HTERT RPE-1 (cell line): Measurements from ENCODE around the gene MRPL48.
"Not testable (repeated sequence)": the region's sequence is repeated elsewhere in the genome, so short reads cannot be mapped to it uniquely, and the experiment has no call there.

ENCODE experiments used
- in situ Hi-C: fragments of 300-500 bp; cut with MboI; formaldehyde crosslinking; loops from 4 replicates; pipeline ENCODE4 v1.14.3; 2020; ENCODE audit warnings: low sequenced_read_pairs

Gene MRPL48

GRCh38 chr11:73787643-73788558, at the start of gene MRPL48:
TSS of gene MRPL48 (plus strand) at chr11:73787874. CDS start at chr11:73787972, 98 bp downstream.
- in situ Hi-C loops: no loop called here

DNA sequence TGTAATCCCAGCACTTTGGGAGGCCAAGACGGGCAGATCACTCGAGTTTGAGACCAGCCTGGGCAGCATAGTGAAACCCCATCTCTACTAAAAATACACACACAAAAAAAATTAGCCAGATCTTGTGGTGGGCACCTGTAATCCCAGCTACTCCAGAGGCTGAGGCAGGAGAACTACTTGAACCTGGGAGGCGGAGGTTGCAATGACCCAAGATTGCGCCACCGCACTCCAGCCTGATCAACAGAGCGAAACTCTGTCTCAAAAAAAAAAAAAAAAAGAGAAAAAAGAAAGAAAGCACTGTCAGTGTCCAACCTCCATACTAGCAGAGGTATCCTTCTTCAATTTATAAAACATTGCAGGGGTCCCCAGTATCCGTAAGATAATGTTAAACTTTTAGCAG, 44.6 kb upstream of the MRPL48 start:
- in situ Hi-C loops: no loop called here

- in situ Hi-C loops: no loop called here
Measured at GRCh38 chr11:73746701-73747100, 41.0 kb upstream of the MRPL48 start.

DNA sequence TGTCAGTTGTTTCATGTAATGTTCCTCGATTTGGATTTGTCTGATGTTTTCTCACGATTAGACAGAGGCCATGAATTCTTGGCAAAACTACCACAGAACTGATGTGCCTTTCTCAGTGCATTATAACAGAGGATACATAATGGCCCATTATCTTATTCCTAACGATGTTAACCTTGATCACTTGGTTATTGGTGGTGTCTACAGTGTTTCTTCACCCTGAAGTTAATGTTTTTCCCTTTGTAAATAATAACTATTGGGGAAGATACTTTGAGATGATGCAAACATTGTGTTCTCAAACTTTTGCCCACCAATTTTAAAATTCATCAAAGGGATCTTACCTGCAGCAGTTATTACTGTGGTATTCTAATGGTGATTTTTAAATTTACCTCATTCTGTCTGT, 39.9 kb upstream of the MRPL48 start:
- in situ Hi-C loops: no loop called here

GRCh38 chr11:73748300-73748699, 39.4 kb upstream of the MRPL48 start:
- in situ Hi-C loops: no loop called here

GRCh38 chr11:73749118-73749517, 38.6 kb upstream of the MRPL48 start:
- in situ Hi-C loops: no loop called here

DNA sequence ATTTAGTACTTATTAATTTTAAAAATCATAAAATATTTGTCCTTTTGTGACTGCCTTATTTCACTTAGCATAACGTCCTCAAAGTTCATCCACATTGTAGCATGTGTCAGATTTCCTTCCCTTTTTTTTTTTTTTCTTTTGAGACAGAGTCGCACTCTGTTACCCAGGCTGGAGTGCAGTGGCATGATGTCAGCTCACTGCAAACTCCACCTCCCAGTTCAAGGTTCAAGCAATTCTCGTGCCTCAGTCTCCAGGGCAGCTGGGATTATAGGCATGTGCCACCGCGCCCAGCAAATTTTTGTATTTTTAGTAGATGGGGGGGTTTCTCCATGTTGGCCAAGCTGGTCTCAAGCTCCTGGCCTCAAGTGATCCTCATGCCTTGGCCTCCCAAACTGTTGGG, 37.4 kb upstream of the MRPL48 start:
- in situ Hi-C loops: no loop called here

GRCh38 chr11:73750862-73751261, 36.8 kb upstream of the MRPL48 start:
- in situ Hi-C loops: not testable (repeated sequence)

DNA sequence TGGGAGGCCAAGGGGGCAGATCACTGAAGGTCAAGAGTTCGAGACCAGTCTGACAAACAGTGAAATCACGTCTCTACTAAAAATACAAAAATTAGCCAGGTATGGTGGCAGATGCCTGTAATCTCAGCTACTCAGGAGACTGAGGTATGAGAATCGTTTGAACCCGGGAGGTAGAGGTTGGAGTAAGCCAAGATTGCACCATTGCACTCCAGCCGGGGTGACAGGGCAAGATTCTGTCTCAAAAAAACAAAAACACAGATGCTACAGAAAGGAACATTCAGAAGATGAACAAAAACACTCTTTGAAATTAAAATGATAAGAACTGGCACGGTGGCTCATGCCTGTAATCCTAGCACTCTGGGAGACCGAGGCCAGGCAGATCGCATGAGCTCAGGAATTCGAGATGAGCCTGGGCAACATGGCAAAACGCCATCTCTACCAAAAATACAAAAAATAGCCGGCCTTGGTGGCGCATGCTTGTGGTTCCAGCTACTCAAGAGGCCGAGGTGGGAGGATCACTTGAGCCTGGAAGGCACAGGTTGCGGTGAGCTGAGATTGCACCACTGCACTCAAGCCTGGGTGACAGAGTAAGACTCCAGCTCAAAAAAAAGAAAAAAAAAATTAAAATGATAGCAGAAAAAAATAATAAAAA, 35.3 kb upstream of the MRPL48 start:
- in situ Hi-C loops: no loop called here

DNA sequence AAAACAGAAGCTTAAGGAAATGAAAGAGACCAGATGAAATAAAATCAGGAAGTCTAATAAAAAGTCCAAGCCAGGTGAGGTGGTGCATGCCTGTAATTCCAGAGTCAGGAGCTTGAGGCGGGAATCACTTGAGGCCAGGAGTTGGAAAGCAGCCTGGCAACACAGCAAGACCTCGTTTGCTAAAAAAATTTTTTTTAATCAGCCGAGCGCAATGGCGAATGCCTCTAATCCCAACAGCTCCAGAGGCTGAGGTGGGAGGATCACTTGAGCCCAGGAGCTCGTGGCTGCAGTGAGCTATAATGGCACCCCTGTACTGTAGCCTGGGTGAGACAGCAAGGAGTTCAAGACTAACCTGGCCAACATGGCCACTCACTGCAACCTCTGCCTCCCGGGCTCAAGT, 34.8 kb upstream of the MRPL48 start:
- in situ Hi-C loops: no loop called here

GRCh38 chr11:73753938-73754337, 33.7 kb upstream of the MRPL48 start:
- in situ Hi-C loops: no loop called here

DNA sequence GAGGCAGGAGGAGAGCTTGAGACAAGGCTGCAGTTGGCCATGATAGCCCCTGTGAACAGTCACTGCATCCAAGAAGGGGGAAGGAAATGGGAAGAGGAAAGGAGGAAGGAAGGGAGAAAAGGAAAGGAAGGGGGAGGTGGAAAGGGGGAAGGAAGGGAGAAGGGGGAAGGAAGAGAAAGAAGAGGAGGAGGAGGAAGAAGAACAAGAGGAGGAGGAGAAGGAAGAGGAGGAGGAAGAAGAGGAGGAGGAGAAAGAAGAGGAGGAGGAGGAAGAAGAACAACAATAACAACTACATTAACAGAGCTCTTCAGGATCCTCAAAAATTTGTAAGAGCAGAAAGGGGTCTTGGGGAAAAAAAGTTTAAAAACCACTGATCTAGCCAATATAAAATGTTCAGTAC, 32.0 kb upstream of the MRPL48 start:
- in situ Hi-C loops: no loop called here

- in situ Hi-C loops: no loop called here
Measured at GRCh38 chr11:73757598-73757997, 30.1 kb upstream of the MRPL48 start.

GRCh38 chr11:73758451-73758850, 29.2 kb upstream of the MRPL48 start:
- in situ Hi-C loops: no loop called here

- in situ Hi-C loops: no loop called here
Measured at GRCh38 chr11:73759610-73760134, 28.0 kb upstream of the MRPL48 start.

GRCh38 chr11:73760135-73760678, 27.5 kb upstream of the MRPL48 start:
- in situ Hi-C loops: no loop called here

- in situ Hi-C loops: no loop called here
Measured at GRCh38 chr11:73760679-73761402, 26.8 kb upstream of the MRPL48 start, which contains the start of gene RAB6A. TSS of gene RAB6A (minus strand) at chr11:73761074. CDS start at chr11:73760635, 439 bp downstream.

GRCh38 chr11:73761403-73761945, 26.2 kb upstream of the MRPL48 start:
- in situ Hi-C loops: no loop called here

GRCh38 chr11:73762732-73763131, 24.9 kb upstream of the MRPL48 start:
- in situ Hi-C loops: no loop called here

- in situ Hi-C loops: no loop called here
Measured at GRCh38 chr11:73766763-73767162, 20.9 kb upstream of the MRPL48 start.

GRCh38 chr11:73770811-73771210, 16.9 kb upstream of the MRPL48 start:
- in situ Hi-C loops: not testable (repeated sequence)
